22Rv1 (cell line): Measurements from ENCODE around the gene CDK5RAP2.

ENCODE experiments used
- H3K27ac ChIP-seq: fragments of 450-650 bp; 2 replicates; pipeline ENCODE4 v1.5.1; 2017
- CTCF ChIP-seq: fragments of 450-650 bp; IDR thresholded peaks from 2 replicates; pipeline ENCODE4 v1.5.1; 2017; ENCODE audit warnings: mild to moderate bottlenecking
- ZFX ChIP-seq: fragments of 450-650 bp; IDR thresholded peaks from 2 replicates; pipeline ENCODE4 v1.6.1; 2017; ENCODE audit warnings: antibody characterized with exemption, borderline replicate concordance

The CDK5RAP2 gene

GRCh38 chr9:120587328-120587727 is 7.4 kb upstream of the CDK5RAP2 start:
- TF ChIP-seq ZFX (no peak), CTCF (no peak)
- no peak overlapping the region for H3K27ac ChIP-seq

- no peak overlapping the region for H3K27ac ChIP-seq
- TF ChIP-seq ZFX: no peak
- TF ChIP-seq CTCF: no peak
Measured at GRCh38 chr9:120583958-120584369, 4.0 kb upstream of the CDK5RAP2 start.

GRCh38 chr9:120579139-120580050 is 572 bp downstream of the CDK5RAP2 start:
- no peak for TF ChIP-seq ZFX
- no peak for TF ChIP-seq CTCF
- H3K27ac ChIP-seq: peak overlapping the region; percentile 70

- TF ChIP-seq ZFX: no peak
- no peak for TF ChIP-seq CTCF
- H3K27ac ChIP-seq: no peak overlapping the region
Measured at GRCh38 chr9:120574473-120574872, 5.5 kb downstream of the CDK5RAP2 start.

- no peak for TF ChIP-seq CTCF
- no peak for TF ChIP-seq ZFX
- H3K27ac ChIP-seq: no peak overlapping the region
Measured at GRCh38 chr9:120572472-120572871, 7.5 kb downstream of the CDK5RAP2 start.

- no peak for TF ChIP-seq CTCF
- 0 out of 2 replicates have a peak overlapping the region, but pooled peaks have one; percentile 17 for H3K27ac ChIP-seq
Measured at GRCh38 chr9:120571443-120572257, 8.3 kb downstream of the CDK5RAP2 start.

GRCh38 chr9:120570296-120570695 is 9.7 kb downstream of the CDK5RAP2 start:
- TF ChIP-seq ZFX: no peak
- TF ChIP-seq CTCF: no peak
- H3K27ac ChIP-seq: no peak overlapping the region
